Measurements from ENCODE around the gene ARID1B. TPM values are rescaled to one million over a fixed set of nuclear protein-coding genes. Genes with fewer than 3 reads are reported as not detected.

The ARID1B gene
- total and polyA plus RNA-seq, 2 donors (not counting 1 experiment from before 2014, with no cell fraction given) = 47.2 to 280 TPM

- peaks cover 54% of the 10 kb centered on the region for H3K4me1 Mint-ChIP-seq
Observed at GRCh38 chr6:156996265-156996664, 219.1 kb downstream of the ARID1B start.

GRCh38 chr6:156998794-156999330 is 221.7 kb downstream of the ARID1B start:
- Histone ChIP-seq H2AFZ (ENCODE audit: insufficient read depth, low read depth, low read length, poor library complexity, severe bottlenecking) (no peak overlapping the region), H3K4me2 (replicated peaks; ENCODE audit: low read depth, low read length, poor library complexity, severe bottlenecking) (no peak overlapping the region), H3K36me3 (replicated peaks in 1 of 2; ENCODE audit: control extremely low read depth in 1 of 2, control insufficient read depth in 1 of 2, extremely low read depth in 1 of 2, insufficient read depth in 2 of 2, low read length in 1 of 2) (peaks cover 0 to 4% of the 10 kb centered on the region in 2 experiments), H3K4me3 (ENCODE audit: control extremely low read depth in 1 of 5, extremely low read depth in 1 of 5, insufficient read depth in 1 of 5, low read depth in 2 of 5, low read length in 4 of 5) (no peak overlapping the region), H3K27me3 (replicated peaks in 1 of 4; ENCODE audit: control extremely low read depth in 1 of 4, control insufficient read depth in 3 of 4, insufficient read depth in 4 of 4, low read length in 3 of 4) (no peaks in the 10 kb centered on the region), H3K9me3 (ENCODE audit: control extremely low read depth in 1 of 3, control insufficient read depth in 2 of 3, insufficient read depth in 1 of 3, low read length in 2 of 3) (no peaks in the 10 kb centered on the region), H3K9ac (ENCODE audit: low read length) (no peak overlapping the region), H3K4me1 (ENCODE audit: control insufficient read depth in 2 of 2, insufficient read depth in 2 of 2, low read length in 2 of 2) (peaks cover 11 to 21% of the 10 kb centered on the region in 2 donors), H3K27ac (ENCODE audit: low read length in 2 of 2) (no peak overlapping the region), H4K20me1 (ENCODE audit: control insufficient read depth, insufficient read depth, low read length, poor library complexity, severe bottlenecking) (peaks cover 89% of the 10 kb centered on the region), H3K79me2 (ENCODE audit: control insufficient read depth, insufficient read depth, low read length) (peaks cover 100% of the 10 kb centered on the region)
- ATAC-seq (ENCODE audit: low read depth) (no peak), DNase-seq (no peak)
- TF ChIP-seq CTCF (IDR thresholded peaks at IDR 0.05) (no peak), EZH2 (IDR thresholded peaks at IDR 0.05; ENCODE audit: borderline replicate concordance, insufficient read depth, low read depth, low read length, poor library complexity, severe bottlenecking) (no peak)
- 90% methylated on average over 5 of the region's 7 CpGs for WGBS (ENCODE audit: insufficient coverage)
- H3K4me1 Mint-ChIP-seq = peaks cover 61% of the 10 kb centered on the region
- ChIA-PET CTCF (no interaction called here), POLR2A (no interaction called here)
- H3K4me3 Mint-ChIP-seq = no peak overlapping the region
- intact Hi-C loops (cut with micrococcal nuclease) = no loop called here
- no peaks in the 10 kb centered on the region for H3K27me3 Mint-ChIP-seq
- H3K9me3 Mint-ChIP-seq (ENCODE audit: insufficient read depth) = no peaks in the 10 kb centered on the region
- no peak overlapping the region for H3K27ac Mint-ChIP-seq

More at GRCh38 chr6:156996265-156996664, 219.1 kb downstream of the ARID1B start:
- H3K4me3 ChIP-seq (ENCODE audit: control extremely low read depth in 1 of 5, extremely low read depth in 1 of 5, insufficient read depth in 1 of 5, low read depth in 2 of 5, low read length in 4 of 5) = no peak overlapping the region
- Mint-ChIP-seq H3K27me3 (no peaks in the 10 kb centered on the region), H3K4me3 (no peak overlapping the region), H3K27ac (no peak overlapping the region), H3K9me3 (ENCODE audit: insufficient read depth) (no peaks in the 10 kb centered on the region)
- H2AFZ ChIP-seq (ENCODE audit: insufficient read depth, low read depth, low read length, poor library complexity, severe bottlenecking) = no peak overlapping the region
- intact Hi-C loops (cut with micrococcal nuclease) = no loop called here
- ChIA-PET POLR2A (no interaction called here), CTCF (no interaction called here)
- peaks cover 0 to 4% of the 10 kb centered on the region in 2 experiments for H3K36me3 ChIP-seq (replicated peaks in 1 of 2; ENCODE audit: control extremely low read depth in 1 of 2, control insufficient read depth in 1 of 2, extremely low read depth in 1 of 2, insufficient read depth in 2 of 2, low read length in 1 of 2)
- H3K27me3 ChIP-seq (replicated peaks in 1 of 4; ENCODE audit: control extremely low read depth in 1 of 4, control insufficient read depth in 3 of 4, insufficient read depth in 4 of 4, low read length in 3 of 4) = no peaks in the 10 kb centered on the region
- ATAC-seq (ENCODE audit: low read depth) = no peak
- H3K79me2 ChIP-seq (ENCODE audit: control insufficient read depth, insufficient read depth, low read length) = peaks cover 100% of the 10 kb centered on the region
- H3K9ac ChIP-seq (ENCODE audit: low read length) = no peak overlapping the region
- H3K4me2 ChIP-seq (replicated peaks; ENCODE audit: low read depth, low read length, poor library complexity, severe bottlenecking) = no peak overlapping the region
- H3K27ac ChIP-seq (ENCODE audit: low read length in 2 of 2) = no peak overlapping the region
- whole genome bisulfite sequencing (ENCODE audit: insufficient coverage) = no CpG with 5 or more reads among the region's 2 CpGs
- peaks cover 11 to 19% of the 10 kb centered on the region in 2 donors for H3K4me1 ChIP-seq (ENCODE audit: control insufficient read depth in 2 of 2, insufficient read depth in 2 of 2, low read length in 2 of 2)
- TF ChIP-seq CTCF (IDR thresholded peaks at IDR 0.05) = no peak
- TF ChIP-seq EZH2 (IDR thresholded peaks at IDR 0.05; ENCODE audit: borderline replicate concordance, insufficient read depth, low read depth, low read length, poor library complexity, severe bottlenecking) = no peak
- DNase-seq = no peak
- H3K9me3 ChIP-seq (ENCODE audit: control extremely low read depth in 1 of 3, control insufficient read depth in 2 of 3, insufficient read depth in 1 of 3, low read length in 2 of 3) = no peaks in the 10 kb centered on the region
- H4K20me1 ChIP-seq (ENCODE audit: control insufficient read depth, insufficient read depth, low read length, poor library complexity, severe bottlenecking) = peaks cover 79% of the 10 kb centered on the region
